Measurements from ENCODE around the gene HMBS. TPM values are rescaled to one million over a fixed set of nuclear protein-coding genes. Genes with fewer than 3 reads are reported as not detected.

Gene HMBS
- total RNA-seq, 4 donors from 2014 or later = 7.2 to 11.7 (median 8.5) TPM

GRCh38 chr11:119110439-119110838 is 25.8 kb downstream of the HMBS start:
- no peak for ATAC-seq (ENCODE audit: low FRiP score)
- no peak for TF ChIP-seq CTCF (IDR thresholded peaks at IDR 0.05)
- no peak for DNase-seq (ENCODE audit: low spot score)

- no peak for DNase-seq (ENCODE audit: low spot score)
- no peak for ATAC-seq (ENCODE audit: low FRiP score)
- no peak for TF ChIP-seq CTCF (IDR thresholded peaks at IDR 0.05)
Observed at GRCh38 chr11:119111361-119111925, 26.8 kb downstream of the HMBS start.

GRCh38 chr11:119112314-119113020 is 27.8 kb downstream of the HMBS start:
- no peak for TF ChIP-seq CTCF (IDR thresholded peaks at IDR 0.05)
- no peak for ATAC-seq (ENCODE audit: low FRiP score)
- DNase-seq (ENCODE audit: low spot score) = no peak

GRCh38 chr11:119113716-119114115 is 29.0 kb downstream of the HMBS start:
- no peak for TF ChIP-seq CTCF (IDR thresholded peaks at IDR 0.05)
- no peak for DNase-seq (ENCODE audit: low spot score)
- ATAC-seq (ENCODE audit: low FRiP score) = no peak

- DNase-seq (ENCODE audit: low spot score) = no peak
- TF ChIP-seq CTCF (IDR thresholded peaks at IDR 0.05) = no peak
- ATAC-seq (ENCODE audit: low FRiP score) = no peak
Observed at GRCh38 chr11:119114351-119114750, 29.7 kb downstream of the HMBS start.

- ATAC-seq (ENCODE audit: low FRiP score) = no peak
Observed at GRCh38 chr11:119115484-119116234, 31.0 kb downstream of the HMBS start.

More at GRCh38 chr11:119115484-119116234, 31.0 kb downstream of the HMBS start:
- TF ChIP-seq CTCF (IDR thresholded peaks at IDR 0.05) = no peak
- DNase-seq (ENCODE audit: low spot score) = no peak
